Stimulated activated CD8-positive, alpha-beta memory T cell treated with anti-CD3 and anti-CD28 coated beads, Interleukin-15, amount 100 ng/mL, for 24 hours (primary cell): ENCODE results near the gene DNM1.
"Not testable (repeated sequence)": the region's sequence is repeated elsewhere in the genome, so short reads cannot be mapped to it uniquely, and the experiment has no call there.

Source experiments
- DNase-seq: peaks from one replicate; pipeline ENCODE4 v3.0.0-alpha.2; 2020; ENCODE audit warnings: low read depth

Gene DNM1

GRCh38 chr9:128225770-128226411 is 22.7 kb downstream of the DNM1 start:
- DNase-seq, result no peak

GRCh38 chr9:128226412-128226801 is 23.2 kb downstream of the DNM1 start:
- DNase-seq, result no peak

- not testable (repeated sequence) for DNase-seq
Observed at GRCh38 chr9:128230897-128231296, 27.7 kb downstream of the DNM1 start.

GRCh38 chr9:128231638-128232527 is 28.7 kb downstream of the DNM1 start:
- no peak for DNase-seq

GRCh38 chr9:128232528-128233428 is 29.6 kb downstream of the DNM1 start:
- no peak for DNase-seq

- no peak for DNase-seq
Observed at GRCh38 chr9:128233817-128234406, 30.7 kb downstream of the DNM1 start.

- DNase-seq, result no peak
Observed at GRCh38 chr9:128242124-128242523, 38.9 kb downstream of the DNM1 start.

- DNase-seq, result no peak
Observed at GRCh38 chr9:128242828-128243214, 39.6 kb downstream of the DNM1 start.

GRCh38 chr9:128243215-128244018 is 40.2 kb downstream of the DNM1 start:
- DNase-seq, result no peak

GRCh38 chr9:128244091-128244836 is 41.1 kb downstream of the DNM1 start:
- no peak for DNase-seq

- no peak for DNase-seq
Observed at GRCh38 chr9:128244837-128245231, 41.7 kb downstream of the DNM1 start.

- DNase-seq, result no peak
Observed at GRCh38 chr9:128245421-128246151, 42.4 kb downstream of the DNM1 start.

- no peak for DNase-seq
Observed at GRCh38 chr9:128246471-128246870, 43.3 kb downstream of the DNM1 start.

GRCh38 chr9:128247226-128247803 is 44.1 kb downstream of the DNM1 start:
- DNase-seq, result no peak

GRCh38 chr9:128249558-128249907 is 46.4 kb downstream of the DNM1 start:
- no peak for DNase-seq

- peak; percentile 99 for DNase-seq
Observed at GRCh38 chr9:128249908-128250838, 47.0 kb downstream of the DNM1 start.

- no peak for DNase-seq
Observed at GRCh38 chr9:128250839-128251731, 47.9 kb downstream of the DNM1 start.
